CD4-positive, alpha-beta memory T cell (primary cell): ENCODE measurements around the gene LY6G6D. TPM values are rescaled to one million over a fixed set of nuclear protein-coding genes. Genes with fewer than 3 reads are reported as not detected.

Experiments used
- CTCF ChIA-PET: fragments of 350-600 bp; sonication (Branson Sonifier 250); formaldehyde crosslinking; loops from one replicate; lab custom pipeline; 2021; ENCODE audit warnings: inconsistent platforms; ENCODE audit not compliant: partially characterized antibody; lab: Charles Lee
- POLR2A ChIA-PET: fragments of 350-600 bp; sonication (Branson Sonifier 250); formaldehyde crosslinking; loops from one replicate; lab custom pipeline; 2021; ENCODE audit not compliant: partially characterized antibody; lab: Charles Lee
- DNase-seq, 5 donors: peaks; one replicate each; pipeline versions ENCODE4 v3.0.0 to v3.0.0-alpha.2; 2020 to 2022; ENCODE audit warnings: mixed read lengths in 1 of 5
- H3K27ac ChIP-seq: one replicate; pipeline ENCODE4 v1.7.0; 2013; ENCODE audit warnings: low read depth, low read length
- H3K27me3 ChIP-seq: 2 replicates; pipeline ENCODE4 v1.7.0; 2013; ENCODE audit warnings: mild to moderate bottlenecking, low read length, moderate library complexity; ENCODE audit not compliant: insufficient read depth
- H3K36me3 ChIP-seq: 2 replicates; pipeline ENCODE4 v1.7.0; 2013; ENCODE audit warnings: mild to moderate bottlenecking, low read length, moderate library complexity; ENCODE audit not compliant: insufficient read depth
- H3K4me1 ChIP-seq: 2 replicates; pipeline ENCODE4 v1.7.0; 2013; ENCODE audit warnings: mild to moderate bottlenecking, low read length, moderate library complexity; ENCODE audit not compliant: insufficient read depth
- H3K4me3 ChIP-seq, 2 donors: one replicate each; pipeline ENCODE4 v1.7.0; 2013; ENCODE audit warnings: low read length in 2 of 2, mild to moderate bottlenecking in 1 of 2
- H3K9me3 ChIP-seq, 2 donors: one replicate each; pipeline ENCODE4 v1.7.0; 2013; ENCODE audit warnings: low read length in 2 of 2, control low read depth in 1 of 2; ENCODE audit not compliant: control insufficient read depth in 1 of 2
- H3K27ac Mint-ChIP-seq, 7 donors: one replicate each; pipeline ENCODE4 v1.8.0; 2020 to 2021; ENCODE audit warnings: mixed read lengths in 7 of 7, mild to moderate bottlenecking in 6 of 7, inconsistent platforms in 3 of 7, moderate library complexity in 3 of 7
- H3K27me3 Mint-ChIP-seq, 2 donors: one replicate each; pipeline ENCODE4 v1.8.0; 2020 to 2021; ENCODE audit warnings: mixed read lengths in 2 of 2
- H3K36me3 Mint-ChIP-seq, 2 donors: one replicate each; pipeline ENCODE4 v1.8.0; 2020 to 2021; ENCODE audit warnings: mixed read lengths in 2 of 2, inconsistent platforms in 1 of 2, mild to moderate bottlenecking in 1 of 2
- H3K4me1 Mint-ChIP-seq, 4 donors: one replicate each; pipeline ENCODE4 v1.8.0; 2020 to 2021; ENCODE audit warnings: mixed read lengths in 4 of 4, mild to moderate bottlenecking in 1 of 4
- H3K4me3 Mint-ChIP-seq, 8 donors: one replicate each; pipeline ENCODE4 v1.8.0; 2020 to 2021; ENCODE audit warnings: mixed read lengths in 8 of 8, mild to moderate bottlenecking in 7 of 8, moderate library complexity in 6 of 8, inconsistent platforms in 3 of 8
- H3K9me3 Mint-ChIP-seq, 8 donors: one replicate each; pipeline ENCODE4 v1.8.0; 2020 to 2021; ENCODE audit warnings: mixed read lengths in 8 of 8, mild to moderate bottlenecking in 5 of 8, inconsistent platforms in 3 of 8, moderate library complexity in 1 of 8
- intact Hi-C: fragments of 100-400 bp; cut with micrococcal nuclease; formaldehyde crosslinking; loops from one replicate; pipeline ENCODE4 v1.15.1; 2023
- polyA plus RNA-seq, 2 donors: library from polyadenylated mRNA; unstranded; fragments of 300-500 nt; fragmentation: Illumina TruSeq; gene quantifications; one replicate each; pipeline ENCODE4 v1.2.3, GENCODE V29; 2021
- total RNA-seq, 2 experiments: library from RNA; stranded (reverse); gene quantifications; one replicate each; pipeline ENCODE4 v1.2.3, GENCODE V29; 2021

LY6G6D gene
- total and polyA plus RNA-seq, 4 experiments from 2014 or later, result not detected

DNA sequence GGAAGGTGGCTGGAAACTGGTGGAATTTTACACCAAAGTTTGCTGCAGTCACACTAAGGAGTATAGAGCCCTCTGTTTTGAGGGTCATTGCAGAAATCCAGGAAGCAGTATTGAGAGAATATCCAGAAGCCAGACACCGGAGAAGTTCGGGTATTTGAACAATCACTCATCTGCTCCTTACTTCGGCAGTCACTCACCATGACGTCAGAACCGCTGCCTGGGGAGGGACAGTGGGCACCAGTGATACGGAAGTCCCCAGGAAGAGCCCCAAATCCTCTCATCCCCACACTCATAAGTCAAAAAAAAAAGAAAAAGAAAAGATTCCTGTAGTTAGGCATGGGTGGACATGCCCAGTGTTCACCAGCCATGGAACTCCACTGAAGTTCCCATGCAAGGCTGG, 38.2 kb upstream of the LY6G6D start:
- H3K27ac Mint-ChIP-seq, result peak overlapping the region in 2 of 7 donors; percentile 72 to 89
- H3K9me3 Mint-ChIP-seq, result no peaks in the 10 kb centered on the region
- Histone ChIP-seq H3K9me3 (no peaks in the 10 kb centered on the region), H3K4me3 (no peak overlapping the region), H3K27ac (no peak overlapping the region), H3K4me1 (peaks cover 19% of the 10 kb centered on the region), H3K27me3 (no peaks in the 10 kb centered on the region), H3K36me3 (peaks cover 15% of the 10 kb centered on the region)
- no peak overlapping the region for H3K4me3 Mint-ChIP-seq
- no peaks in the 10 kb centered on the region for H3K27me3 Mint-ChIP-seq
- H3K4me1 Mint-ChIP-seq, result peaks cover 11 to 27% (median 15%) of the 10 kb centered on the region in 4 donors
- ChIA-PET CTCF (interaction anchor here (1.1 kb wide), 1 partner anchor 213 kb away, joined by 3 read pairs; no protein-coding TSS in a partner anchor), POLR2A (no interaction called here)
- H3K36me3 Mint-ChIP-seq, result peaks cover 11 to 19% of the 10 kb centered on the region in 2 donors
- no peak for DNase-seq
- intact Hi-C loops, result no loop called here

DNA sequence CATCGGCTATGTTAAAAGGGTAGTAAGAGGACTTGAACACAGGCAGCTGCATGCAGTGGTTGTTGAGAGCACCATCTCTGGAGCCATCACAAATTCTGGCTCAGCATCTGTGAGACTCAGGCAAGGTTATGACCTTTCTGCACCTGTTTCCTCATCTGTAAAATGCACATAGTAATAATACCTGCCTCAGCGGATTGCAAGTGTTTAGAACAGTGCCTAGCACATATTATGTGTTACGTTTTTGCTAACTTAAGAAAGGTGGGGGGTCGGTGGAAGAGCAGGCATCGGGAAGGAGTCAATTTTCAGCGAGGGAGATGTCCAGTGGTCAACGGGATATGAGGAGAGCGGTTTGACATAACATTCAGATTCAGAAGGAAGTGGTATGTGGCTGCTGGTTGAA, 37.2 kb upstream of the LY6G6D start:
- Histone ChIP-seq H3K27ac (no peak overlapping the region), H3K9me3 (no peaks in the 10 kb centered on the region), H3K4me1 (peaks cover 19% of the 10 kb centered on the region), H3K27me3 (no peaks in the 10 kb centered on the region), H3K4me3 (no peak overlapping the region), H3K36me3 (peaks cover 5% of the 10 kb centered on the region)
- Mint-ChIP-seq H3K27ac (peak overlapping the region in 3 of 7 donors; percentile 5 to 61 (median 22)), H3K4me1 (peaks cover 11 to 27% (median 16%) of the 10 kb centered on the region in 4 donors), H3K4me3 (peak overlapping the region in 2 of 8 donors; percentile 3 to 50), H3K36me3 (peaks cover 6 to 12% of the 10 kb centered on the region in 2 donors), H3K9me3 (no peaks in the 10 kb centered on the region), H3K27me3 (no peaks in the 10 kb centered on the region)
- ChIA-PET POLR2A (interaction anchor here (0.6 to 1.2 kb wide), 2 partner anchors 25 to 103 kb away, joined by 3 read pairs; partner anchors contain the start of gene TNF), CTCF (interaction anchor here (1.1 to 1.3 kb wide), 4 partner anchors 12 to 212 kb away, joined by 3 to 4 read pairs (median 3); partner anchors contain the start of gene HSPA1B)
- intact Hi-C loops, result no loop called here
- no peak for DNase-seq

DNA sequence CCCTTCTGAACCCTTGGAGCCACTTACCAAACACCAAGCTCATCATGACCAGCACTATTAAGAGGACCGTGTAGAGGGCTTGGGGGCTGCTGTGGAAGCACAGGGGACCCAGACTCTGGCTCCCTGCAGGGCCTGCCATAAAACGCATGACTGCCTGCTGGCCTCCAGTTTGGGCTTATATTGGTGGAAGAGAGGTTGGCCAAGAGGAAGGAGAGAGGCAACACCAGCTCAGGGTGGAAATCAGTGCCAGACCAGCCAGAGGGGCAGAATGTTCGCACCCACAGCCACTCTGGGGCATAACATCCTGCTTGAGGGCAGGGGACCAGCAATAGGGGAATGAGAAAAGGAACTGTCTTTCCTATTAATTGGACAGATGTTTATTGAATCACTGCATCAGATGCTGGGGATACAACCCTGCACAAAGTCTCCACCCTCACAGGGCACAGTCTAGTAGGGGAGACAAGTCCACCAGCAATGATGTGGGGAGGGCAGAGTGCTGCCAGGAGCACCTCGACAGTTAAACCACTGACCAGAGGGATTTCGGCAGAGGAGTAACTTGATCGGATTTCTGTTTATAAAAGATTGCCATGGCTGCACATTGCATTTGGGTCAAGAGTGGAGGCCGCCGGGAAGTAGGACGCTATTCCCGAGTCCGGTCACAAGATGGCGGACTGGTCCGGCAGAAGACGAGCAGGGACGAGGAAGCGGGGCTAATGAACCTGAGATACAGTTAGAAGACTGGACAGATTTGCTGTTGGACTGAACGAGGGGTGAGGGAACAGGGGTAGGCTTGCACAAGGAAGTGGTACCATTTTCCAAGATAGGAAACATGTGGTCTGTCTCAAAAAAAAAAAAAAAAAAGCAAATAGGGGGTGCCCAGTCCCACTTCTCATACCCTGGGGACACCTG, 34.7 kb upstream of the LY6G6D start, which contains the start of gene LY6G5C:
TSS of gene LY6G5C (minus strand) at position 842 of the 909 bp plus-strand sequence. CDS start at position 148, 694 bp downstream.
- peaks cover 0 to 4% of the 10 kb centered on the region in 2 donors for H3K36me3 Mint-ChIP-seq
- H3K4me3 Mint-ChIP-seq, result peak within 1 kb of the TSS; percentile 86 to 91 (median 90)
- POLR2A ChIA-PET, result interaction anchor here (0.7 to 2.1 kb wide), 15 partner anchors 14 to 183 kb away, joined by 3 to 13 read pairs (median 5); partner anchors contain the start of genes ABHD16A, BAG6, CSNK2B and GPANK1
- Histone ChIP-seq H3K36me3 (no peaks in the 10 kb centered on the region), H3K9me3 (no peaks in the 10 kb centered on the region), H3K4me1 (peaks cover 19% of the 10 kb centered on the region), H3K27me3 (no peaks in the 10 kb centered on the region), H3K4me3 (peak within 1 kb of the TSS; percentile 69 to 70), H3K27ac (peak within 1 kb of the TSS; percentile 51)
- H3K9me3 Mint-ChIP-seq, result no peaks in the 10 kb centered on the region
- DNase-seq, result peak in 4 of 5 donors; percentile 51 to 59 (median 56)
- H3K27me3 Mint-ChIP-seq, result no peaks in the 10 kb centered on the region
- H3K4me1 Mint-ChIP-seq, result peaks cover 11 to 27% (median 16%) of the 10 kb centered on the region in 4 donors
- CTCF ChIA-PET, result interaction anchor here (0.7 to 2.1 kb wide), 24 partner anchors 9 to 1085 kb away, joined by 3 to 11 read pairs (median 4); partner anchors contain the start of genes ABHD16A, CLIC1, DXO and GPANK1
- H3K27ac Mint-ChIP-seq, result peak within 1 kb of the TSS; percentile 77 to 92 (median 86)
- intact Hi-C loops, result loop anchor here (1.0 to 5.0 kb wide), 5 partner anchors 16 to 184 kb away; partner anchors contain the start of genes ABHD16A, CLIC1 and GPANK1

DNA sequence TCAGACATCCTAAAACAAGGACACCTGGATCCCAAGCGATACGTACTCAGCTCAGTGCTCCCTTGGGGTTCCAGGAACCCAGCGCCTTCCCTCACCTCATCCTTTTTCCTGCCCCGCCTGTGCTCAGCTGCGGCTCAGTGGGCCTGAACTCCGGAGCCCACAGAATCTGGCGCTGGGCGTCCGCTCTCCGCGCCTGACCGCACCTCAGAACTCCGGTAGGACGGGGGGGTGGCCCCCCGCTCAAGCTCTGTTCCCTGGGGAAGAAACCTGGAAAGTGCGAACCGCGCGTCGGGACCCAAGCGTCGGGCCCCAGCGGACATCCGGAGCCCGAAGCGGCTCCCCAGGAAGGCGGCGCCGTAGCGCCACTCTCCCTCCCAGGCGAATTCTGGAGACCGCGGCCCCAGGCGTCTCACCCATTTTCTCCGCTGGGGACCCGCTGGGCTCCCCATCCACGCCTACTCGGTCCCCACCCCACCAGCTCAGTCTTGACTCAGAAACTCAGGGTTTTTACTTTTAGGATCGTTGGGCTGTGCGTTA, 33.9 kb upstream of the LY6G6D start:
- Mint-ChIP-seq H3K27me3 (no peaks in the 10 kb centered on the region), H3K36me3 (peaks cover 2 to 8% of the 10 kb centered on the region in 2 donors), H3K4me1 (peaks cover 11 to 27% (median 16%) of the 10 kb centered on the region in 4 donors), H3K9me3 (no peaks in the 10 kb centered on the region), H3K27ac (peak overlapping the region; percentile 55 to 87 (median 77)), H3K4me3 (peak overlapping the region; percentile 86 to 91 (median 90))
- no peaks in the 10 kb centered on the region for H3K9me3 ChIP-seq
- DNase-seq, result peak in 4 of 5 donors; percentile 17 to 43 (median 28)
- H3K4me3 ChIP-seq, result peak overlapping the region; percentile 69 to 70
- H3K4me1 ChIP-seq, result peaks cover 19% of the 10 kb centered on the region
- H3K36me3 ChIP-seq, result peaks cover 5% of the 10 kb centered on the region
- H3K27ac ChIP-seq, result peak overlapping the region; percentile 51
- ChIA-PET POLR2A (interaction anchor here (0.7 to 2.1 kb wide), 15 partner anchors 14 to 183 kb away, joined by 3 to 13 read pairs (median 5); partner anchors contain the start of genes ABHD16A, BAG6, CSNK2B and GPANK1), CTCF (interaction anchor here (0.7 to 2.1 kb wide), 24 partner anchors 8 to 1086 kb away, joined by 3 to 11 read pairs (median 4); partner anchors contain the start of genes ABHD16A, CLIC1, DXO and GPANK1)
- H3K27me3 ChIP-seq, result no peaks in the 10 kb centered on the region
- intact Hi-C loops, result loop anchor here (2.0 to 5.0 kb wide), 3 partner anchors 16 to 56 kb away; partner anchors contain the start of genes ABHD16A, CLIC1 and GPANK1

DNA sequence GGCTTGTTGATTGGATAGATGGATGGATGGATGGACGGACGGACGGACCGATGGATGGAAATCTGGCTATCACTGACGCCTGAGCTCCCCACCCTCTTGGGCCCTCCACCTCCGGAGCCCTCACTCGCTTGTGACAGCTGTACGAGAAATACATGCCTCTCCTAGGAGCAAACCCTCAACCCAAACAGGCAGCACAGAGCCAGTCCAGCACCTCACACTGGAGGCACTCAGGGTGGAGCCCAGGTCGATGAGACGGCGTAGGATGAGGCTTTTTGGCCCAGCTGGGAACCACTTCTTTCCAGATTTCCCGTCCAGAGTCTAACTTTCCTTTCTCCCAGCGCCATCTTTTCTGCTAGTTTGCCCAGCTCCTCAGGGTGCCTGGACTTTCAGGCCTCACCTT, 31.6 kb upstream of the LY6G6D start:
- Mint-ChIP-seq H3K36me3 (peaks cover 14 to 26% of the 10 kb centered on the region in 2 donors), H3K27me3 (no peaks in the 10 kb centered on the region), H3K4me1 (peaks cover 11 to 21% (median 15%) of the 10 kb centered on the region in 4 donors), H3K4me3 (peak overlapping the region in 1 of 8 donors; percentile 25), H3K27ac (peak overlapping the region in 2 of 7 donors; percentile 65 to 77), H3K9me3 (no peaks in the 10 kb centered on the region)
- H3K4me3 ChIP-seq, result no peak overlapping the region
- DNase-seq, result no peak
- H3K36me3 ChIP-seq, result peaks cover 22% of the 10 kb centered on the region
- POLR2A ChIA-PET, result interaction anchor here (1.3 to 1.4 kb wide), 2 partner anchors 131 to 144 kb away, joined by 3 read pairs; partner anchors contain the start of gene HSPA1B
- CTCF ChIA-PET, result no interaction called here
- no peak overlapping the region for H3K27ac ChIP-seq
- intact Hi-C loops, result loop anchor here (5.0 kb wide), 1 partner anchor 54 kb away; the partner anchor contains the start of gene CLIC1
- peaks cover 19% of the 10 kb centered on the region for H3K4me1 ChIP-seq
- H3K9me3 ChIP-seq, result no peaks in the 10 kb centered on the region
- H3K27me3 ChIP-seq, result no peaks in the 10 kb centered on the region

DNA sequence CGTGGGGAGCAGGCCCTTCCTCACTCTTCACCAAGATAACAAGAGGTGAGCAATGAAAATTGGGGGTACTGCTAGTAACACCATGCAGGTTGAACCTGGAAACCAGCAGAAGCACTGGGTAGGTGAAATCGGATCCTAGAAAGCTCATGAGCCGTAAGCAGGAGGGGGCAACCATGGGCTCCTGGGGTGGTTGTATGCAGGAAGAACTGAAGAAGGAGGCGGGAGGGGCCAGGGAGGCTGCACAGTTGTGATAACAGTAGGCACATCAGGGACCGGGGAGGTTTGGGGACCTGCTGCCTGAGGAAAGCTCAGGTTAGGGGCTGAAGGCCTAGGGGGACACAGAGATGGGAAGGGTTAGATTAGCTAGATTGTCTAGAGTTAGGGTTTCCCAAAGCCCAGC, 28.7 kb upstream of the LY6G6D start:
- peaks cover 4% of the 10 kb centered on the region for H3K4me1 ChIP-seq
- Mint-ChIP-seq H3K36me3 (peaks cover 16 to 46% of the 10 kb centered on the region in 2 donors), H3K27me3 (no peaks in the 10 kb centered on the region), H3K4me1 (peaks cover 2 to 5% (median 3%) of the 10 kb centered on the region in 4 donors), H3K4me3 (no peak overlapping the region), H3K9me3 (no peaks in the 10 kb centered on the region), H3K27ac (peak overlapping the region in 3 of 7 donors; percentile 25 to 70 (median 47))
- intact Hi-C loops, result no loop called here
- ChIA-PET POLR2A (interaction anchor here (2.5 kb wide), 1 partner anchor 17 kb away, joined by 7 read pairs; the partner anchor contains the start of gene ABHD16A), CTCF (interaction anchor here (1.2 kb wide), 1 partner anchor 144 kb away, joined by 3 read pairs; no protein-coding TSS in a partner anchor)
- H3K27ac ChIP-seq, result no peak overlapping the region
- H3K9me3 ChIP-seq, result no peaks in the 10 kb centered on the region
- no peak overlapping the region for H3K4me3 ChIP-seq
- H3K36me3 ChIP-seq, result peaks cover 45% of the 10 kb centered on the region
- H3K27me3 ChIP-seq, result no peaks in the 10 kb centered on the region
- DNase-seq, result no peak
